Measurements from ENCODE around the gene TTYH3.

The TTYH3 gene

DNA sequence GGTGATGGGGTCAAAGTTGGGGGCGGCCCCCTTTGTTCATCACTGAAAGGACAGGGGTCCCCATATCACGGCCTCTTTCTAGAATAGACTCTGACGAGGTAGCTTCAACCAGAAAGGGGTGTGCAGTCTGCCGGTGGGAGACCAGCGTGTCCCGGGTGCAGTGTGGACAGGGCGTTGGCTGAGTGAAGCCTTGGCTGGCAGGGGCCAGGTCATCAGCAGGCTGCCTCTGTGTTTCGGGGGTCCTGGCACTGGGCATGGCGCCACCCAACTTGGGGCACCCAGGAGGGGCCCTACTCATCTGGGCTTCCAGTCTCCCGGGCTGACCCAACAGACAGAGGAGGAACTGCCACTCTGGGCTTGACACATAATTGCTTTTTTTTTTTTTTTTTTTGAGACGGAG, 52.7 kb downstream of the TTYH3 start:
- no peak overlapping the region for H3K9ac ChIP-seq (ENCODE audit: low read length)
- WGBS (ENCODE audit: extremely low coverage, insufficient coverage, insufficient read length), result no CpG with 5 or more reads among the region's 11 CpGs
- H4K12ac ChIP-seq (ENCODE audit: low read depth, low read length), result no peak overlapping the region
- DNase-seq, result no peak
- H2BK5ac ChIP-seq (ENCODE audit: low read depth, low read length, poor library complexity), result no peak overlapping the region
- H3K9me3 ChIP-seq (ENCODE audit: insufficient read depth, low read depth, low read length), result peaks cover 2% of the 10 kb centered on the region
- no peak overlapping the region for H4K91ac ChIP-seq (ENCODE audit: low read depth, low read length)
- no peak overlapping the region for H3K4me3 ChIP-seq (ENCODE audit: low read depth, low read length)
- H3K4me2 ChIP-seq (ENCODE audit: low read length), result no peak overlapping the region
- H4K8ac ChIP-seq (ENCODE audit: low read depth, low read length), result no peak overlapping the region
- no peak overlapping the region for H2AK5ac ChIP-seq (ENCODE audit: low read length)
- H3K79me2 ChIP-seq (ENCODE audit: control insufficient read depth, insufficient read depth, low read length, poor library complexity), result peaks cover 3% of the 10 kb centered on the region
- H3K14ac ChIP-seq (ENCODE audit: low read length), result no peak overlapping the region
- no peak overlapping the region for H3K4ac ChIP-seq (ENCODE audit: low read depth, low read length)
- H3K18ac ChIP-seq (ENCODE audit: low read length), result no peak overlapping the region
- H3K36me3 ChIP-seq (ENCODE audit: control insufficient read depth in 1 of 2, insufficient read depth in 2 of 2, low read length in 2 of 2), result no peaks in the 10 kb centered on the region
- peaks cover 22% of the 10 kb centered on the region for H3K27me3 ChIP-seq (ENCODE audit: insufficient read depth, low read length)
- H3K79me1 ChIP-seq (ENCODE audit: low read length), result peaks cover 2% of the 10 kb centered on the region
- no peak overlapping the region for H2AFZ ChIP-seq (ENCODE audit: insufficient read depth, low read length, poor library complexity)
- H2BK12ac ChIP-seq (ENCODE audit: low read length), result no peak overlapping the region
- no peak overlapping the region for H2BK120ac ChIP-seq (ENCODE audit: insufficient read depth, low read length, poor library complexity)
- no peak overlapping the region for H3K27ac ChIP-seq (ENCODE audit: low read depth, low read length)
- peaks cover 9 to 10% of the 10 kb centered on the region in 2 experiments for H3K4me1 ChIP-seq (ENCODE audit: control insufficient read depth in 1 of 2, insufficient read depth in 2 of 2, low read length in 2 of 2)
- H3K23ac ChIP-seq (ENCODE audit: low read length), result no peak overlapping the region

DNA sequence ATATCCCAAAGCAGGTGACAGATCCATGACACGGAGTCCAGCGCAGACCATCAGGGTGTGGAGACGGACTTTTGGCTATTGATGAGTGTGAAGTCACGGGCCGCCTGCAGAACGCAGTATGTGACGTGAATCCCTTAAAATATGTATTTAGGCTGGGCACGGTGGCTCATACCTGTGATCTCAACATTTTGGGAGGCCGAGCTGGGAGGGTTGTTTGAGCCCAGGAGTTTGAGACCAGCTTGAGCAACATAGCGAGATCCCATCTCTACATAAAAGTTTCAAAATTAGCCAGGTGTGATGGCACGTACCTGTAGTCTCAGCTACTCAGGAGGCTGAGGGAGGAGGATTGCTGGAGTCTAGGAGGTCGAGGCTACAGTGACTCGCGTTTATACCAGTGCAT, 54.3 kb downstream of the TTYH3 start:
- peaks cover 3% of the 10 kb centered on the region for H3K79me2 ChIP-seq (ENCODE audit: control insufficient read depth, insufficient read depth, low read length, poor library complexity)
- no peak overlapping the region for H2AK5ac ChIP-seq (ENCODE audit: low read length)
- H3K79me1 ChIP-seq (ENCODE audit: low read length), result peaks cover 3% of the 10 kb centered on the region
- no peak overlapping the region for H2BK120ac ChIP-seq (ENCODE audit: insufficient read depth, low read length, poor library complexity)
- no peak overlapping the region for H3K14ac ChIP-seq (ENCODE audit: low read length)
- H3K36me3 ChIP-seq (ENCODE audit: control insufficient read depth in 1 of 2, insufficient read depth in 2 of 2, low read length in 2 of 2), result no peaks in the 10 kb centered on the region
- H3K18ac ChIP-seq (ENCODE audit: low read length), result no peak overlapping the region
- no peak overlapping the region for H3K4me2 ChIP-seq (ENCODE audit: low read length)
- H3K9me3 ChIP-seq (ENCODE audit: insufficient read depth, low read depth, low read length), result peaks cover 2% of the 10 kb centered on the region
- WGBS (ENCODE audit: extremely low coverage, insufficient coverage, insufficient read length), result no CpG with 5 or more reads among the region's 14 CpGs
- H3K27me3 ChIP-seq (ENCODE audit: insufficient read depth, low read length), result peaks cover 22% of the 10 kb centered on the region
- H4K91ac ChIP-seq (ENCODE audit: low read depth, low read length), result no peak overlapping the region
- H2AFZ ChIP-seq (ENCODE audit: insufficient read depth, low read length, poor library complexity), result no peak overlapping the region
- no peak overlapping the region for H4K12ac ChIP-seq (ENCODE audit: low read depth, low read length)
- peaks cover 21 to 22% of the 10 kb centered on the region in 2 experiments for H3K4me1 ChIP-seq (ENCODE audit: control insufficient read depth in 1 of 2, insufficient read depth in 2 of 2, low read length in 2 of 2)
- no peak overlapping the region for H3K9ac ChIP-seq (ENCODE audit: low read length)
- H3K23ac ChIP-seq (ENCODE audit: low read length), result no peak overlapping the region
- H3K27ac ChIP-seq (ENCODE audit: low read depth, low read length), result no peak overlapping the region
- H3K4me3 ChIP-seq (ENCODE audit: low read depth, low read length), result no peak overlapping the region
- no peak overlapping the region for H2BK12ac ChIP-seq (ENCODE audit: low read length)
- H4K8ac ChIP-seq (ENCODE audit: low read depth, low read length), result no peak overlapping the region
- peak; percentile 91 to 92 for DNase-seq
- H3K4ac ChIP-seq (ENCODE audit: low read depth, low read length), result no peak overlapping the region
- no peak overlapping the region for H2BK5ac ChIP-seq (ENCODE audit: low read depth, low read length, poor library complexity)

DNA sequence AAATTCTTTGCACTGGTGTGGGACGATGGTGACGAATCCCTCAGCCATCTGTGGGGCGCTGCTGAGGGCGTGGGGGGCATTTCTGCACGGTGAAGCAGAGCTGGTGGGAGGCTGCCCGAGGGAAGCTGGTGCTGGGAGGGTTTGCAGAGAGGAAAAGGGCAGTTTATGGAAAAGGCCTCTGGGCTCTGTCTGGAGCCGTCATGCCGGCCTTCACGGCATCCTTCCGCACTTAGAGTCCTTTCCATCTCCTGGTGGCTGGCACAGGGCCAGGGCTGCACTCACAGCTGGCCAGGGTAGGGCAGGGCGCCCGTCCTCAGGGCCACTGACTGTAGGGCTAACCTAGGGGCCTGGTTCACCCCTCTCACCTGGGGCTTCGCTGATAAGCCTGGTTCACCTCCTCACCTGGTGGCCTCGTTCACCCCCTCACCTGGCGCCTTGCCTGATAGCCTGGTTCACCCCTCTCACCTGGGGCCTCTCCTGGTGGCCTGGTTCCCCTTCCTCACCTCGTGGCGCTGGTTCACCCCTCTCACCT, 55.6 kb downstream of the TTYH3 start:
- H4K8ac ChIP-seq (ENCODE audit: low read depth, low read length), result no peak overlapping the region
- H3K36me3 ChIP-seq (ENCODE audit: control insufficient read depth in 1 of 2, insufficient read depth in 2 of 2, low read length in 2 of 2), result no peaks in the 10 kb centered on the region
- no peak overlapping the region for H2AK5ac ChIP-seq (ENCODE audit: low read length)
- H3K9ac ChIP-seq (ENCODE audit: low read length), result no peak overlapping the region
- peaks cover 22% of the 10 kb centered on the region for H3K27me3 ChIP-seq (ENCODE audit: insufficient read depth, low read length)
- H3K4me2 ChIP-seq (ENCODE audit: low read length), result peak overlapping the region; percentile 62
- no peak overlapping the region for H3K14ac ChIP-seq (ENCODE audit: low read length)
- no peak overlapping the region for H2AFZ ChIP-seq (ENCODE audit: insufficient read depth, low read length, poor library complexity)
- DNase-seq, result peak; percentile 86 to 93
- peaks cover 3% of the 10 kb centered on the region for H3K79me1 ChIP-seq (ENCODE audit: low read length)
- no peak overlapping the region for H2BK5ac ChIP-seq (ENCODE audit: low read depth, low read length, poor library complexity)
- H2BK120ac ChIP-seq (ENCODE audit: insufficient read depth, low read length, poor library complexity), result no peak overlapping the region
- H3K18ac ChIP-seq (ENCODE audit: low read length), result no peak overlapping the region
- no peak overlapping the region for H3K23ac ChIP-seq (ENCODE audit: low read length)
- H3K27ac ChIP-seq (ENCODE audit: low read depth, low read length), result no peak overlapping the region
- peaks cover 2% of the 10 kb centered on the region for H3K9me3 ChIP-seq (ENCODE audit: insufficient read depth, low read depth, low read length)
- no CpG with 5 or more reads among the region's 17 CpGs for WGBS (ENCODE audit: extremely low coverage, insufficient coverage, insufficient read length)
- no peak overlapping the region for H3K4me3 ChIP-seq (ENCODE audit: low read depth, low read length)
- peaks cover 3% of the 10 kb centered on the region for H3K79me2 ChIP-seq (ENCODE audit: control insufficient read depth, insufficient read depth, low read length, poor library complexity)
- no peak overlapping the region for H2BK12ac ChIP-seq (ENCODE audit: low read length)
- H3K4me1 ChIP-seq (ENCODE audit: control insufficient read depth in 1 of 2, insufficient read depth in 2 of 2, low read length in 2 of 2), result peaks cover 21 to 22% of the 10 kb centered on the region in 2 experiments
- H4K91ac ChIP-seq (ENCODE audit: low read depth, low read length), result no peak overlapping the region
- no peak overlapping the region for H4K12ac ChIP-seq (ENCODE audit: low read depth, low read length)
- H3K4ac ChIP-seq (ENCODE audit: low read depth, low read length), result no peak overlapping the region

DNA sequence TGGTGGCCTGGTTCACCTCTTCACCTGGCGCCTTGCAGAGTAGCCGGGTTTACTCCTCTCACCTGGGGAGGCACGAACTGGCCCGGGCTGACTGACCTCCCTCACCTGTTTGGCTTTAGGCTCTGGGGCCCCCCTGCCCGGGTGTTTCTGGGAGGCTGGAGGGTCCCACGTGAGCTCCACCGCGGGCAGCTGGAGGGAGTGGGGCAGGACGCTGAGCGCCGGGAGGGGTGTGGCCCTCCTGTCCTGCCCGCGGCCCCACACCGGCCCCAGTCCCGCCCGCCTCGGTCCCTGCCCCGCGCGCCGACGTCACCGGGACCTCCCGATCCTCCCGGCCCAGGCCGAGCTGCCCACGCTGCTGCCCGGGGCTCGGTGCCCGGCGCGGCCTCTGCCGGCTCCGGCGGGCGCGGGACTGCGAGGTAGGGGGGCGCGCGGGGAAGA, 56.1 kb downstream of the TTYH3 start, which contains the start of gene AMZ1:
AMZ1 (plus strand) TSS at position 322 of the 438 bp plus-strand sequence. CDS start 12,250 bp downstream, outside the sequence.
- Histone ChIP-seq H3K79me2 (ENCODE audit: control insufficient read depth, insufficient read depth, low read length, poor library complexity) (peaks cover 3% of the 10 kb centered on the region), H2BK120ac (ENCODE audit: insufficient read depth, low read length, poor library complexity) (peak within 1 kb of the TSS; percentile 36), H2AK5ac (ENCODE audit: low read length) (no peak within 1 kb of the TSS), H3K4ac (ENCODE audit: low read depth, low read length) (no peak within 1 kb of the TSS), H3K4me2 (ENCODE audit: low read length) (peak within 1 kb of the TSS; percentile 62), H3K23ac (ENCODE audit: low read length) (no peak within 1 kb of the TSS), H3K18ac (ENCODE audit: low read length) (peak within 1 kb of the TSS; percentile 39), H3K9ac (ENCODE audit: low read length) (no peak within 1 kb of the TSS), H4K91ac (ENCODE audit: low read depth, low read length) (peak within 1 kb of the TSS; percentile 46), H4K12ac (ENCODE audit: low read depth, low read length) (no peak within 1 kb of the TSS), H2AFZ (ENCODE audit: insufficient read depth, low read length, poor library complexity) (peak within 1 kb of the TSS; percentile 47), H2BK12ac (ENCODE audit: low read length) (peak within 1 kb of the TSS; percentile 42), H3K27me3 (ENCODE audit: insufficient read depth, low read length) (peaks cover 22% of the 10 kb centered on the region), H3K4me3 (ENCODE audit: low read depth, low read length) (peak within 1 kb of the TSS; percentile 64), H3K4me1 (ENCODE audit: control insufficient read depth in 1 of 2, insufficient read depth in 2 of 2, low read length in 2 of 2) (peaks cover 21 to 22% of the 10 kb centered on the region in 2 experiments), H3K27ac (ENCODE audit: low read depth, low read length) (no peak within 1 kb of the TSS), H2BK5ac (ENCODE audit: low read depth, low read length, poor library complexity) (no peak within 1 kb of the TSS), H3K9me3 (ENCODE audit: insufficient read depth, low read depth, low read length) (peaks cover 2% of the 10 kb centered on the region), H3K36me3 (ENCODE audit: control insufficient read depth in 1 of 2, insufficient read depth in 2 of 2, low read length in 2 of 2) (no peaks in the 10 kb centered on the region), H4K8ac (ENCODE audit: low read depth, low read length) (peak within 1 kb of the TSS; percentile 32), H3K14ac (ENCODE audit: low read length) (peak within 1 kb of the TSS; percentile 52), H3K79me1 (ENCODE audit: low read length) (peaks cover 3% of the 10 kb centered on the region)
- peak; percentile 60 to 61 for DNase-seq
- WGBS (ENCODE audit: extremely low coverage, insufficient coverage, insufficient read length), result no CpG with 5 or more reads among the region's 41 CpGs
